K562 (cell line): ENCODE measurements around the gene UGT2A1. TPM values are rescaled to one million over a fixed set of nuclear protein-coding genes. Genes with fewer than 3 reads are reported as not detected.

Experiments used
- ATAC-seq: fragments of 200-7000 bp; cut with Tn5 transposase; 3 replicates; pipeline ENCODE4 v1.9.1; 2020; ENCODE audit warnings: moderate library complexity
- BruUV-seq: library from RNA; stranded (reverse); fragments of 400-500 nt; replicated peaks from 2 replicates; lab custom pipeline; 2021; lab: Mats Ljungman, UMichigan
- CTCF ChIA-PET: fragments of 300-600 bp; formaldehyde crosslinking; extraction: SDS; loops from one replicate; lab custom pipeline; 2021; ENCODE audit warnings: low intra/inter-chr PET ratio; lab: Yijun Ruan, JAX
- POLR2A ChIA-PET: fragments of 300-600, 350-650 bp; sonication (Branson Sonifier 250); formaldehyde crosslinking; extraction: SDS; loops from one replicate; lab custom pipeline; 2021; ENCODE audit warnings: antibody characterized with exemption, inconsistent platforms; lab: Yijun Ruan, JAX
- DNase-seq, 4 experiments: peaks; one replicate each; pipeline versions ENCODE4 v3.0.0 to v3.0.0-alpha.2; 2011 to 2018; ENCODE audit warnings: low spot score in 3 of 4, mixed read lengths in 3 of 4; ENCODE audit errors: extremely low read depth in 1 of 4
- FAIRE-seq: peaks from 2 replicates; lab custom pipeline; 2011; peaks lifted over from hg19 to GRCh38; lab: Jason Lieb, UNC
- H2AFZ ChIP-seq: 2 replicates; pipeline ENCODE4 v1.6.0; 2011; ENCODE audit warnings: low read depth, low read length, control low read depth, inconsistent platforms
- H3K27ac ChIP-seq: fragments of 200-600 bp; 3 replicates; pipeline ENCODE4 v1.8.0; 2011; ENCODE audit warnings: low read depth, mild to moderate bottlenecking, control low read depth, inconsistent platforms, low read length, moderate library complexity, mixed read lengths; ENCODE audit errors: extremely low read depth
- H3K27me3 ChIP-seq, 2 experiments: fragments of 300-600 bp in 1 of 2; 2 replicates in 1 of 2; 3 replicates in 1 of 2; pipeline versions ENCODE4 v1.6.0 to v1.8.0; 2011; ENCODE audit warnings: inconsistent platforms in 2 of 2, low read length in 2 of 2, mild to moderate bottlenecking in 1 of 2, mixed read lengths in 1 of 2, moderate library complexity in 1 of 2; ENCODE audit not compliant: control insufficient read depth in 2 of 2, insufficient read depth in 2 of 2
- H3K36me3 ChIP-seq: fragments of 300-600 bp; 3 replicates; pipeline ENCODE4 v1.8.0; 2011; ENCODE audit warnings: mild to moderate bottlenecking, low read length, inconsistent platforms; ENCODE audit not compliant: control insufficient read depth, insufficient read depth
- H3K4me1 ChIP-seq, 2 experiments: fragments of 200-600 bp in 1 of 2; replicated peaks in 1 of 2; 2 replicates in 1 of 2; 3 replicates in 1 of 2; pipeline versions ENCODE4 v1.5.1 to v1.8.0; 2011; ENCODE audit warnings: inconsistent platforms in 2 of 2, low read length in 2 of 2, mild to moderate bottlenecking in 1 of 2, mixed read lengths in 1 of 2, moderate library complexity in 1 of 2; ENCODE audit not compliant: control insufficient read depth in 2 of 2, insufficient read depth in 2 of 2
- H3K4me2 ChIP-seq: 2 replicates; pipeline ENCODE4 v1.6.1; 2011; ENCODE audit warnings: low read length, control low read depth, inconsistent platforms, mixed read lengths; ENCODE audit not compliant: insufficient read depth
- H3K4me3 ChIP-seq: fragments of 200-600 bp; sonication (generic), shearing (Covaris generic); 2 replicates; pipeline ENCODE4 v1.5.1; 2016; ENCODE audit warnings: control low read depth, inconsistent platforms
- H3K79me2 ChIP-seq: fragments of 200-600 bp; 3 replicates; pipeline ENCODE4 v1.8.0; 2011; ENCODE audit warnings: low read length, inconsistent platforms; ENCODE audit not compliant: control insufficient read depth, insufficient read depth
- H3K9ac ChIP-seq, 2 experiments: 2 replicates each; pipeline versions ENCODE4 v1.6.0 to v1.6.1; 2011; ENCODE audit warnings: low read depth in 2 of 2, low read length in 2 of 2, control low read depth in 1 of 2, inconsistent platforms in 1 of 2, mild to moderate bottlenecking in 1 of 2, mixed read lengths in 1 of 2; ENCODE audit not compliant: insufficient read depth in 1 of 2
- H3K9me1 ChIP-seq: one replicate; pipeline ENCODE4 v1.6.0; 2011; ENCODE audit warnings: inconsistent platforms, mild to moderate bottlenecking, low read length, moderate library complexity; ENCODE audit not compliant: control insufficient read depth, insufficient read depth
- H3K9me3 ChIP-seq: replicated peaks from 2 replicates; pipeline ENCODE4 v1.5.1; 2011; ENCODE audit warnings: low read depth, low read length, inconsistent platforms; ENCODE audit not compliant: control insufficient read depth, insufficient read depth
- H4K20me1 ChIP-seq: replicated peaks from 2 replicates; pipeline ENCODE4 v1.6.1; 2011; ENCODE audit warnings: low read length, inconsistent platforms, mixed read lengths; ENCODE audit not compliant: control insufficient read depth, insufficient read depth
- CEBPG ChIP-seq, 3 experiments: fragments of 200-800 bp in 1 of 3; sonication (Bioruptor generic) in 1 of 3; sonication (generic) in 1 of 3; formaldehyde crosslinking in 1 of 3; IDR thresholded peaks in 2 of 3; conservative IDR thresholded peaks in 1 of 3; 2 replicates each; pipeline versions ENCODE4 v1.6.1 to v1.8.0; 2016 to 2022; ENCODE audit warnings: missing compliant biosample characterization in 2 of 3, missing genetic modification characterization in 2 of 3, mild to moderate bottlenecking in 1 of 3, missing genetic modification reagents in 1 of 3
- CREB5 ChIP-seq: fragments of 250-450 bp; sonication (Bioruptor Pico); IDR thresholded peaks from 2 replicates; pipeline ENCODE4 v1.5.0; 2020; ENCODE audit warnings: mild to moderate bottlenecking
- DDX20 ChIP-seq: fragments of 450-650 bp; IDR thresholded peaks from 2 replicates; pipeline ENCODE4 v1.6.1; 2016; ENCODE audit warnings: missing genetic modification characterization, low read depth, mild to moderate bottlenecking, missing compliant biosample characterization, moderate library complexity
- HDAC2 ChIP-seq: fragments of 450-650 bp; IDR thresholded peaks from 2 replicates; pipeline ENCODE4 v1.6.1; 2016; ENCODE audit warnings: mild to moderate bottlenecking
- HSF4 ChIP-seq: fragments of 250-450 bp; sonication (Bioruptor Pico); IDR thresholded peaks from 2 replicates; pipeline ENCODE4 v2.1.2; 2022; ENCODE audit warnings: mild to moderate bottlenecking, moderate library complexity, borderline replicate concordance
- KLF13 ChIP-seq: fragments of 450-650 bp; IDR thresholded peaks from 2 replicates; pipeline ENCODE4 v1.6.1; 2016; ENCODE audit warnings: missing genetic modification characterization, low read depth, mild to moderate bottlenecking, missing compliant biosample characterization, moderate library complexity, borderline replicate concordance
- NKRF ChIP-seq: fragments of 450-650 bp; IDR thresholded peaks from 2 replicates; pipeline ENCODE4 v1.6.1; 2016; ENCODE audit warnings: borderline replicate concordance
- NR3C1 ChIP-seq: sonication (generic); formaldehyde crosslinking; IDR thresholded peaks from 2 replicates; pipeline ENCODE4 v1.8.1; 2022; ENCODE audit warnings: missing genetic modification reagents
- RBM15 ChIP-seq: fragments of 200-400 bp; formaldehyde crosslinking; IDR thresholded peaks from 2 replicates; pipeline ENCODE4 v1.6.1; 2018; ENCODE audit warnings: mild to moderate bottlenecking, low read length, moderate library complexity; ENCODE audit not compliant: insufficient read depth
- TBL1XR1 ChIP-seq, 2 experiments: IDR thresholded peaks; 2 replicates each; pipeline ENCODE4 v1.6.1; 2012; ENCODE audit warnings: improper control_type of control experiment in 2 of 2, low read length in 2 of 2, mild to moderate bottlenecking in 1 of 2
- ZNF282 ChIP-seq: sonication (generic); formaldehyde crosslinking; IDR thresholded peaks from 2 replicates; pipeline ENCODE4 v1.8.1; 2023; ENCODE audit warnings: missing genetic modification reagents
- ZNF431 ChIP-seq: sonication (generic); formaldehyde crosslinking; IDR thresholded peaks from 2 replicates; pipeline ENCODE4 v1.8.0; 2022; ENCODE audit warnings: mild to moderate bottlenecking, missing genetic modification reagents
- WGBS: fragments of 100-300 bp; shearing (Covaris generic); methylation state at CpG from one replicate; pipeline ENCODE4 v1.1.6; 2016; ENCODE audit warnings: low coverage, mixed read lengths; ENCODE audit not compliant: insufficient coverage; ENCODE audit errors: missing lambda C conversion rate; 5-methylcytosine and 5-hydroxymethylcytosine counted together
- in situ Hi-C: fragments of 300-500 bp; cut with MboI; formaldehyde crosslinking; loops from 4 replicates; pipeline ENCODE4 v1.15.0; 2018; ENCODE audit warnings: inconsistent platforms, mixed read lengths
- intact Hi-C: fragments of 100-400 bp; cut with micrococcal nuclease; formaldehyde crosslinking; loops from 2 replicates; pipeline ENCODE4 v1.14.2; 2022
- polyA plus RNA-seq, 8 experiments: library from polyadenylated mRNA; depleted of rRNA in 4 of 8; stranded (reverse) in 5 of 8; unstranded in 3 of 8; fragments of >200 nt; fragmentation: Nextera tagmentation in 2 of 8; fragmentation: Illumina TruSeq in 1 of 8; extraction: Ambion mirVana in 2 of 8; extraction: Trizol in 1 of 8; gene quantifications; 2 replicates each; pipeline versions ENCODE4 v1.2.1 to v1.2.3, GENCODE V29; 2011 to 2014; ENCODE audit warnings: inconsistent platforms in 1 of 8, missing spikeins in 1 of 8
- total RNA-seq, 7 experiments: library from RNA; depleted of rRNA in 6 of 7; stranded (reverse); fragments of >200 nt in 6 of 7; fragmentation: Illumina TruSeq in 2 of 7; extraction: Trizol in 2 of 7; gene quantifications; 2 replicates each; pipeline versions ENCODE4 v1.2.1 to v1.2.3, GENCODE V29; 2011 to 2021; ENCODE audit warnings: low replicate concordance in 1 of 7

The UGT2A1 gene
- total and polyA plus RNA-seq, 9 of the 15 experiments (the other 6 are each of a cell fraction or from before 2014, with no cell fraction given): 0.03 TPM; not detected in 8

GRCh38 chr4:69649207-69649606 is 3.8 kb downstream of the UGT2A1 start:
- intact Hi-C loops: no loop called here
- WGBS: 0% methylated on average over 1 of the region's 1 CpG
- H3K9ac ChIP-seq: no peak overlapping the region
- TF ChIP-seq HDAC2: no peak
- no peak for TF ChIP-seq CEBPG (CRISPR knock-in tag; IDR thresholded peaks at IDR 0.05)
- TF ChIP-seq CEBPG (tag; conservative IDR thresholded peaks at IDR 0.05 in 1 of 2, IDR thresholded peaks at IDR 0.05 in 1 of 2): no peak
- TF ChIP-seq TBL1XR1 (IDR thresholded peaks at IDR 0.05; ENCODE audit: low read length in 2 of 2): no peak
- no peak for TF ChIP-seq KLF13
- TF ChIP-seq, all 486 proteins: peak for 0
- Histone ChIP-seq H3K79me2 (no peaks in the 10 kb centered on the region), H3K36me3 (no peaks in the 10 kb centered on the region), H3K9me1 (no peaks in the 10 kb centered on the region), H3K4me3 (no peak overlapping the region), H3K9me3 (no peaks in the 10 kb centered on the region), H3K27me3 (no peaks in the 10 kb centered on the region), H3K27ac (no peak overlapping the region), H2AFZ (no peak overlapping the region), H3K4me2 (no peak overlapping the region), H4K20me1 (no peaks in the 10 kb centered on the region), H3K4me1 (no peaks in the 10 kb centered on the region)
- no peak for FAIRE-seq
- in situ Hi-C loops: no loop called here
- no TSS peak for BruUV-seq
- POLR2A ChIA-PET: no interaction called here
- no peak for ATAC-seq
- CTCF ChIA-PET: no interaction called here
- DNase-seq: no peak

GRCh38 chr4:69642961-69643360 is 10.1 kb downstream of the UGT2A1 start:
- H3K4me1 ChIP-seq: no peaks in the 10 kb centered on the region
- no peak for DNase-seq
- H3K4me2 ChIP-seq: no peak overlapping the region
- H3K9ac ChIP-seq: no peak overlapping the region
- WGBS: 0% methylated on average over 2 of the region's 2 CpGs
- intact Hi-C loops: no loop called here
- H3K9me3 ChIP-seq: no peaks in the 10 kb centered on the region
- H3K36me3 ChIP-seq: no peaks in the 10 kb centered on the region
- H2AFZ ChIP-seq: no peak overlapping the region
- no TSS peak for BruUV-seq
- H3K27ac ChIP-seq: no peak overlapping the region
- ATAC-seq: no peak
- H3K4me3 ChIP-seq: no peak overlapping the region
- FAIRE-seq: no peak
- in situ Hi-C loops: no loop called here
- ChIA-PET POLR2A (no interaction called here), CTCF (no interaction called here)
- H3K79me2 ChIP-seq: no peaks in the 10 kb centered on the region
- H4K20me1 ChIP-seq: no peaks in the 10 kb centered on the region
- no peaks in the 10 kb centered on the region for H3K9me1 ChIP-seq
- no peaks in the 10 kb centered on the region for H3K27me3 ChIP-seq
- TF ChIP-seq NR3C1 (no peak), RBM15 (no peak), CREB5 (CRISPR knock-in tag) (no peak), ZNF282 (no peak), DDX20 (tag) (no peak), NKRF (no peak), ZNF431 (CRISPR knock-in tag) (no peak), HSF4 (CRISPR knock-in tag) (no peak)
